ENCODE data around the gene KCNK15.

The KCNK15 gene

GRCh38 chr20:44715499-44716308 is 30.0 kb upstream of the KCNK15 start:
- no peak for DNase-seq

- no peak for DNase-seq
Observed at GRCh38 chr20:44716309-44717106, 29.2 kb upstream of the KCNK15 start.

- DNase-seq, result no peak
Observed at GRCh38 chr20:44717986-44718385, 27.7 kb upstream of the KCNK15 start.

GRCh38 chr20:44719841-44720240 is 25.8 kb upstream of the KCNK15 start:
- DNase-seq, result no peak

GRCh38 chr20:44720621-44720996 is 25.1 kb upstream of the KCNK15 start:
- DNase-seq, result no peak

GRCh38 chr20:44720997-44721784 is 24.5 kb upstream of the KCNK15 start:
- DNase-seq, result no peak

- DNase-seq, result no peak
Observed at GRCh38 chr20:44721785-44722054, 23.9 kb upstream of the KCNK15 start.

- DNase-seq, result no peak
Observed at GRCh38 chr20:44722990-44723389, 22.7 kb upstream of the KCNK15 start.

- DNase-seq, result no peak
Observed at GRCh38 chr20:44723391-44723790, 22.3 kb upstream of the KCNK15 start.

GRCh38 chr20:44723798-44724362 is 21.8 kb upstream of the KCNK15 start:
- no peak for DNase-seq

GRCh38 chr20:44724423-44725091 is 21.1 kb upstream of the KCNK15 start:
- DNase-seq, result no peak

- DNase-seq, result no peak
Observed at GRCh38 chr20:44725837-44726236, 19.8 kb upstream of the KCNK15 start.

GRCh38 chr20:44727039-44727438 is 18.6 kb upstream of the KCNK15 start:
- DNase-seq, result no peak

- no peak for DNase-seq
Observed at GRCh38 chr20:44727651-44728050, 18.0 kb upstream of the KCNK15 start.

- DNase-seq, result no peak
Observed at GRCh38 chr20:44728801-44729443, 16.7 kb upstream of the KCNK15 start.

GRCh38 chr20:44730441-44730840 is 15.2 kb upstream of the KCNK15 start:
- no peak for DNase-seq

- no peak for DNase-seq
Observed at GRCh38 chr20:44731657-44732056, 14.0 kb upstream of the KCNK15 start.

GRCh38 chr20:44732327-44732726 is 13.3 kb upstream of the KCNK15 start:
- no peak for DNase-seq

GRCh38 chr20:44733341-44734069 is 12.2 kb upstream of the KCNK15 start:
- peak; percentile 48 to 59 for DNase-seq

- DNase-seq, result no peak
Observed at GRCh38 chr20:44734938-44735337, 10.7 kb upstream of the KCNK15 start.

- DNase-seq, result no peak
Observed at GRCh38 chr20:44735816-44736169, 9.9 kb upstream of the KCNK15 start.
